Measurements from ENCODE around the gene CDH13. TPM values are rescaled to one million over a fixed set of nuclear protein-coding genes. Genes with fewer than 3 reads are reported as not detected.

CDH13 gene
- total RNA-seq, 1 experiment from 2014 or later: 2.1 TPM

DNA sequence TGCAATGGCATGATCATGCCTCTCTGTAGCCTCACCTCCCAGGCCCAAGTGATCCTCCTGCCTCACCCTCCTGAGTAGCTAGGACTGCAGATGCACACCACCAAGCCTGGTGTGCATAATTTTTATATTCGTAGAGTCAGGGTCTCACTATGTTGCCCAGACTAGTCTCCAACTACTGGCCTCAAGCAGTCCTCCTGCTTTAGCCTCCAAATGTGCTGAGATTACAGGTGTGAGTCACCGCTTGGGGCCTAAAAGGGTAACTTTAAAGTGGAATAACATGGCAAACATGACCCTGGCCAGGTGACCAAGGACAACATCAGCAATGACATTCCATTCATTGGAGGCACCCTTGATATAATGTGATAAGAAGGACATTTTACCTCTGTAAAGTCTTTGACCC is 1207.2 kb downstream of the CDH13 start:
- peaks cover 9% of the 10 kb centered on the region for H3K4me1 ChIP-seq (ENCODE audit: insufficient read depth, low read length, poor library complexity, severe bottlenecking)
- intact Hi-C loops (cut with micrococcal nuclease; ENCODE audit: unreplicated experiment): no loop called here
- H3K9me3 ChIP-seq (ENCODE audit: low read depth, low read length, poor library complexity, severe bottlenecking): no peaks in the 10 kb centered on the region
- no peak overlapping the region for H3K27ac ChIP-seq (ENCODE audit: low read depth, low read length, poor library complexity, severe bottlenecking)
- no peak overlapping the region for H3K4me3 ChIP-seq (ENCODE audit: low read depth, low read length, poor library complexity, severe bottlenecking)
- no peaks in the 10 kb centered on the region for H3K27me3 ChIP-seq (replicated peaks; ENCODE audit: insufficient read depth, low read depth, low read length, poor library complexity)
- no peaks in the 10 kb centered on the region for H3K36me3 ChIP-seq (ENCODE audit: insufficient read depth, low read length, poor library complexity, severe bottlenecking)
- POLR2A ChIA-PET (ENCODE audit: low non-redundant PET): no interaction called here
- CTCF ChIA-PET: no interaction called here
- no peak for TF ChIP-seq EZH2 (IDR thresholded peaks at IDR 0.05; ENCODE audit: borderline replicate concordance, low read depth, low read length, poor library complexity, severe bottlenecking)
- DNase-seq (ENCODE audit: low spot score): no peak
- BruUV-seq (replicated peaks): no TSS peak

DNA sequence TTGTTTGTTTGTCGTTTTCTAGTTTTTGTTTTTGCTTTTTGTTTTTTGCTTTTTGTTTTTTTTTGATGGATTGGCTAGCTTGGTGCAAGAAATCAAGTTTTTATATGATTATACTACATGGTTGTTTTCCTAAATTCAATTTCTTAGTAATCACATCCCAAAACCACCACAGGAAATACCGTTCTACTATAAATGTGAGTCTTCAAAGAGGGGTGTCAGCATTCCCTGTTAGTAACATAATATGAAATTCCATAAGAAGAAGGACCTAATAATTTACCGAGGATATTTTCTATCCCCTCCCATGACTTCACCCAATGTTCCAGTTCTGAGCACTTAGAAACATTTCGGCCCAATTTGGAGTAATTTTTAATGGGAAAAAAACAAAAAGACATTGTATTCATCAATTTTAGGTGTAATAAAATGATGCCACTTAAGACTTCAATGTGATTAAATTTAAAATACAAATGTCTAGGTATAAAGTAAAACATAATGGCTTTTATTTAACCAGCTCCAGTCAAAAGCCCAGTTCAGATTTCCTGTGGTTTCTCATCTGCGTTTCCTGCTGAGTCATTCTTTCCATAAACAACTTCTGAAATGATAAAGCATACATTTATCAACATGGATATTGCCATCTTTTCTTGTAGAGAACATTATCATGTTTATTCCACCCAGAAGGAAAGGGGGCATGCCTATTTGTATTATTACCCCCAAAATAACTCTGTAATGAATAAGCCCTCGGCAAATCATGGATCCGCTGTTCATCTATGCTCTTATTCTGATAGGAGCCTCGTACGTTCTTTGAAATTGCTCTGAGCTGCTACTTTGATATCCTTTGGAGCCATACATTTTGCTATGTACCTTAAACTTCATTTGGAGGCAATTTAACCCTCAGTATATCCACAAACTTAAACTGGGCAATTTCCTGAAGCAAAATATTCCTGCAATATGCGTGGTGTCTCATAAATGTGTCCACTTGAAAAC is 1209.1 kb downstream of the CDH13 start:
- Histone ChIP-seq H3K4me1 (ENCODE audit: insufficient read depth, low read length, poor library complexity, severe bottlenecking) (peaks cover 9% of the 10 kb centered on the region), H3K4me3 (ENCODE audit: low read depth, low read length, poor library complexity, severe bottlenecking) (no peak overlapping the region), H3K27me3 (replicated peaks; ENCODE audit: insufficient read depth, low read depth, low read length, poor library complexity) (no peaks in the 10 kb centered on the region), H3K9me3 (ENCODE audit: low read depth, low read length, poor library complexity, severe bottlenecking) (no peaks in the 10 kb centered on the region), H3K27ac (ENCODE audit: low read depth, low read length, poor library complexity, severe bottlenecking) (peak overlapping the region; percentile 46), H3K36me3 (ENCODE audit: insufficient read depth, low read length, poor library complexity, severe bottlenecking) (no peaks in the 10 kb centered on the region)
- CTCF ChIA-PET: no interaction called here
- BruUV-seq (replicated peaks): no TSS peak
- intact Hi-C loops (cut with micrococcal nuclease; ENCODE audit: unreplicated experiment): no loop called here
- DNase-seq (ENCODE audit: low spot score): peak; percentile 64
- TF ChIP-seq, protein P1, sequence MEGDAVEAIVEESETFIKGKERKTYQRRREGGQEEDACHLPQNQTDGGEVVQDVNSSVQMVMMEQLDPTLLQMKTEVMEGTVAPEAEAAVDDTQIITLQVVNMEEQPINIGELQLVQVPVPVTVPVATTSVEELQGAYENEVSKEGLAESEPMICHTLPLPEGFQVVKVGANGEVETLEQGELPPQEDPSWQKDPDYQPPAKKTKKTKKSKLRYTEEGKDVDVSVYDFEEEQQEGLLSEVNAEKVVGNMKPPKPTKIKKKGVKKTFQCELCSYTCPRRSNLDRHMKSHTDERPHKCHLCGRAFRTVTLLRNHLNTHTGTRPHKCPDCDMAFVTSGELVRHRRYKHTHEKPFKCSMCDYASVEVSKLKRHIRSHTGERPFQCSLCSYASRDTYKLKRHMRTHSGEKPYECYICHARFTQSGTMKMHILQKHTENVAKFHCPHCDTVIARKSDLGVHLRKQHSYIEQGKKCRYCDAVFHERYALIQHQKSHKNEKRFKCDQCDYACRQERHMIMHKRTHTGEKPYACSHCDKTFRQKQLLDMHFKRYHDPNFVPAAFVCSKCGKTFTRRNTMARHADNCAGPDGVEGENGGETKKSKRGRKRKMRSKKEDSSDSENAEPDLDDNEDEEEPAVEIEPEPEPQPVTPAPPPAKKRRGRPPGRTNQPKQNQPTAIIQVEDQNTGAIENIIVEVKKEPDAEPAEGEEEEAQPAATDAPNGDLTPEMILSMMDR (conservative IDR thresholded peaks at IDR 0.05; ENCODE audit: low read depth, low read length): no peak
- POLR2A ChIA-PET (ENCODE audit: low non-redundant PET): no interaction called here

DNA sequence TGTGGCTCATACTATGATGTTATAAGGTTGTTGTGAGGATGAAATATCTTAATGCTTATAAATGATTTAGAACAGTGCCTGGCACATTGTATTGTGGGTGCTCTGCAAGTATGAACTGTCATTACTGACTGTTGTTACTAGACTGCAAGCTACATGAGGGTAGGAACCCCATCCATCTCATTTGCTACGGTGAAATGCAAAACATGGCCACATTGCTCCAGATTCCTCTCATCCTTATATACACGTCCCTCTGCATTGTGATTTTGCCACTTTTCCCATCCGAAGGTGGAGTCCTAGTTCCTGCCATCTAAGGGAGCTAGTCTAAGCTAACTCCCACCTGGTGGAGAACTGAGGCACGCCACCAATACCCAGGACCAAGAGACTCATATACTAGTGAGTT is 1210.8 kb downstream of the CDH13 start:
- peaks cover 9% of the 10 kb centered on the region for H3K4me1 ChIP-seq (ENCODE audit: insufficient read depth, low read length, poor library complexity, severe bottlenecking)
- no peak overlapping the region for H3K27ac ChIP-seq (ENCODE audit: low read depth, low read length, poor library complexity, severe bottlenecking)
- no peak overlapping the region for H3K4me3 ChIP-seq (ENCODE audit: low read depth, low read length, poor library complexity, severe bottlenecking)
- no peaks in the 10 kb centered on the region for H3K9me3 ChIP-seq (ENCODE audit: low read depth, low read length, poor library complexity, severe bottlenecking)
- H3K27me3 ChIP-seq (replicated peaks; ENCODE audit: insufficient read depth, low read depth, low read length, poor library complexity): no peaks in the 10 kb centered on the region
- TF ChIP-seq, protein P1 (conservative IDR thresholded peaks at IDR 0.05; ENCODE audit: low read depth, low read length): no peak
- no peak for TF ChIP-seq EZH2 (IDR thresholded peaks at IDR 0.05; ENCODE audit: borderline replicate concordance, low read depth, low read length, poor library complexity, severe bottlenecking)
- DNase-seq (ENCODE audit: low spot score): no peak
- H3K36me3 ChIP-seq (ENCODE audit: insufficient read depth, low read length, poor library complexity, severe bottlenecking): no peaks in the 10 kb centered on the region
- CTCF ChIA-PET: no interaction called here
- POLR2A ChIA-PET (ENCODE audit: low non-redundant PET): no interaction called here
- BruUV-seq (replicated peaks): no TSS peak
- intact Hi-C loops (cut with micrococcal nuclease; ENCODE audit: unreplicated experiment): no loop called here

DNA sequence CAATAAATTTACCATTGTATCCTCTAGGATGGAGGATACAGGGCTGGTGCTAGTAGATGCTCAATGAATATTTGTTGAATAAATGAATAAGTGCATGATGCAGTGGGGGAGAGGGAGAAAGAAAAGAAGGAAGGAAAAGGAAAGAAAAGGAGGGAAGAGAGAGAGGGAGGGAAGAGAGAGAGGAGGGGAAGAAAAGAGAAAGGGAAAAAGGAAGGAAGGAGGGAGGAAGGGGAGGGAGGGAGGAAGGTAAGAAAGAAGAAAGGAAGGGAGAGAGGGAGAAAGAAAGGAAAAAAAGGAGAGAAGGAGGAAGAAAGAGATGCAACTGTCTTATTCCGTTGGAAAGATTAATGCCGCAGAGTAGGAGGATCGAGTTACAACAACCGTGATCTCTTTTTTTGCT is 1211.4 kb downstream of the CDH13 start:
- POLR2A ChIA-PET (ENCODE audit: low non-redundant PET): no interaction called here
- Histone ChIP-seq H3K27me3 (replicated peaks; ENCODE audit: insufficient read depth, low read depth, low read length, poor library complexity) (no peaks in the 10 kb centered on the region), H3K36me3 (ENCODE audit: insufficient read depth, low read length, poor library complexity, severe bottlenecking) (no peaks in the 10 kb centered on the region), H3K27ac (ENCODE audit: low read depth, low read length, poor library complexity, severe bottlenecking) (no peak overlapping the region), H3K4me3 (ENCODE audit: low read depth, low read length, poor library complexity, severe bottlenecking) (no peak overlapping the region), H3K4me1 (ENCODE audit: insufficient read depth, low read length, poor library complexity, severe bottlenecking) (peaks cover 9% of the 10 kb centered on the region), H3K9me3 (ENCODE audit: low read depth, low read length, poor library complexity, severe bottlenecking) (no peaks in the 10 kb centered on the region)
- TF ChIP-seq, protein P1 (conservative IDR thresholded peaks at IDR 0.05; ENCODE audit: low read depth, low read length): no peak
- no peak for TF ChIP-seq EZH2 (IDR thresholded peaks at IDR 0.05; ENCODE audit: borderline replicate concordance, low read depth, low read length, poor library complexity, severe bottlenecking)
- CTCF ChIA-PET: no interaction called here
- no TSS peak for BruUV-seq (replicated peaks)
- intact Hi-C loops (cut with micrococcal nuclease; ENCODE audit: unreplicated experiment): no loop called here
- DNase-seq (ENCODE audit: low spot score): no peak

Measured in A673 (cell line).